GM19043 (cell line): ENCODE data around the gene HLA-DPB1.
A peak's percentile ranks its signal among the peaks of the same experiment; 100 is the strongest.

Source experiments
- ATAC-seq: cut with Tn5 transposase; IDR thresholded peaks from one replicate; pipeline ENCODE4 v1.9.1; 2021; ENCODE audit warnings: low read depth; ENCODE audit not compliant: unreplicated experiment

HLA-DPB1 gene

GRCh38 chr6:33069021-33069738 lies 6.6 kb upstream of the HLA-DPB1 start:
- ATAC-seq, result no peak

- no peak for ATAC-seq
Observed at GRCh38 chr6:33070909-33071308, 4.9 kb upstream of the HLA-DPB1 start.

- ATAC-seq, result no peak
Observed at GRCh38 chr6:33071569-33071968, 4.2 kb upstream of the HLA-DPB1 start.

- no peak for ATAC-seq
Observed at GRCh38 chr6:33072508-33073100, 3.2 kb upstream of the HLA-DPB1 start.

- peak; percentile 64 for ATAC-seq
Observed at GRCh38 chr6:33073431-33073871, 2.3 kb upstream of the HLA-DPB1 start, which contains the start of gene HLA-DPA1. Gene HLA-DPA1, minus strand, starts transcription at chr6:33073649.

GRCh38 chr6:33075208-33075567 lies 602 bp upstream of the HLA-DPB1 start:
- ATAC-seq, result peak; percentile 8

GRCh38 chr6:33076406-33076934 lies 680 bp downstream of the HLA-DPB1 start:
- no peak for ATAC-seq

- no peak for ATAC-seq
Observed at GRCh38 chr6:33077908-33078307, 2.1 kb downstream of the HLA-DPB1 start.

GRCh38 chr6:33078442-33078841 lies 2.7 kb downstream of the HLA-DPB1 start:
- ATAC-seq, result no peak

- ATAC-seq, result no peak
Observed at GRCh38 chr6:33078919-33079521, 3.2 kb downstream of the HLA-DPB1 start.

GRCh38 chr6:33079580-33079979 lies 3.8 kb downstream of the HLA-DPB1 start:
- no peak for ATAC-seq

- ATAC-seq, result no peak
Observed at GRCh38 chr6:33080127-33081089, 4.6 kb downstream of the HLA-DPB1 start.

- no peak for ATAC-seq
Observed at GRCh38 chr6:33081098-33081824, 5.5 kb downstream of the HLA-DPB1 start.

- no peak for ATAC-seq
Observed at GRCh38 chr6:33082702-33083101, 6.9 kb downstream of the HLA-DPB1 start.

GRCh38 chr6:33085627-33086026 lies 9.8 kb downstream of the HLA-DPB1 start:
- ATAC-seq, result no peak

- ATAC-seq, result no peak
Observed at GRCh38 chr6:33088258-33088930, 12.6 kb downstream of the HLA-DPB1 start.

GRCh38 chr6:33088931-33089620 lies 13.3 kb downstream of the HLA-DPB1 start:
- ATAC-seq, result no peak

- ATAC-seq, result no peak
Observed at GRCh38 chr6:33091957-33092356, 16.2 kb downstream of the HLA-DPB1 start.

- ATAC-seq, result no peak
Observed at GRCh38 chr6:33092385-33092784, 16.6 kb downstream of the HLA-DPB1 start.
